ENCODE measurements around the gene ANKRD52. TPM values are rescaled to one million over a fixed set of nuclear protein-coding genes. Genes with fewer than 3 reads are reported as not detected.

The ANKRD52 gene
- total and polyA plus RNA-seq, 2 of the 8 experiments (the other 6 are each of a cell fraction or from before 2014, with no cell fraction given), result 14.0 to 36.3 TPM

- Histone ChIP-seq H3K4ac (replicated peaks; ENCODE audit: insufficient read length, low read depth, low read length) (no peak overlapping the region), H2BK12ac (ENCODE audit: low read depth, low read length) (no peak overlapping the region), H2BK15ac (ENCODE audit: low read length) (no peak overlapping the region), H3K18ac (ENCODE audit: extremely low read depth, low read length) (no peak overlapping the region), H3K9ac (replicated peaks in 1 of 4; ENCODE audit: extremely low read depth in 1 of 4, low read depth in 3 of 4, low read length in 3 of 4) (no peak overlapping the region), H4K8ac (ENCODE audit: extremely low read depth, insufficient read depth, low read length) (no peak overlapping the region), H2BK5ac (ENCODE audit: low read depth, low read length) (no peak overlapping the region), H2BK120ac (replicated peaks; ENCODE audit: low read depth, low read length) (no peak overlapping the region), H4K5ac (ENCODE audit: insufficient read length, low read depth, low read length) (no peak overlapping the region), H3K4me1 (replicated peaks in 1 of 4; ENCODE audit: control insufficient read depth in 3 of 4, insufficient read depth in 4 of 4, low read length in 3 of 4) (no peaks in the 10 kb centered on the region), H3K23ac (ENCODE audit: insufficient read length) (no peak overlapping the region), H2AK5ac (ENCODE audit: low read depth, low read length) (no peak overlapping the region), H2AFZ (ENCODE audit: low read length) (no peak overlapping the region), H3K36me3 (ENCODE audit: control insufficient read depth in 2 of 4, insufficient read depth in 4 of 4, low read length in 3 of 4) (peaks cover 4 to 26% (median 7%) of the 10 kb centered on the region in 4 experiments; a peak in 6 of 8 replicates), H4K20me1 (replicated peaks in 1 of 2; ENCODE audit: control insufficient read depth in 1 of 2, insufficient read depth in 2 of 2, low read length in 2 of 2) (peaks cover 0 to 7% of the 10 kb centered on the region in 2 experiments), H3K4me3 (ENCODE audit: extremely low read depth in 1 of 4, insufficient read depth in 2 of 4, low read depth in 3 of 4, low read length in 4 of 4) (no peak overlapping the region), H2BK20ac (ENCODE audit: low read length) (no peak overlapping the region), H3K79me2 (ENCODE audit: control insufficient read depth in 1 of 2, insufficient read depth in 2 of 2, low read length in 2 of 2) (peaks cover 12 to 48% of the 10 kb centered on the region in 2 experiments), H3K9me3 (ENCODE audit: insufficient read depth in 2 of 2, low read depth in 1 of 2, low read length in 1 of 2) (no peaks in the 10 kb centered on the region), H3K79me1 (ENCODE audit: low read depth, low read length) (no peaks in the 10 kb centered on the region), H3K56ac (replicated peaks; ENCODE audit: insufficient read length, low read depth, low read length) (no peak overlapping the region), H3K14ac (ENCODE audit: insufficient read length) (no peak overlapping the region), H3K4me2 (ENCODE audit: insufficient read depth in 1 of 2, low read depth in 2 of 2, low read length in 2 of 2) (no peak overlapping the region), H3K27me3 (replicated peaks in 1 of 4; ENCODE audit: control insufficient read depth in 3 of 4, extremely low read depth in 1 of 4, insufficient read depth in 3 of 4, low read length in 3 of 4) (no peaks in the 10 kb centered on the region), H3K23me2 (ENCODE audit: low read depth, low read length) (no peaks in the 10 kb centered on the region), H3K27ac (ENCODE audit: low read depth, low read length) (no peak overlapping the region), H4K91ac (replicated peaks; ENCODE audit: insufficient read length, low read length) (no peak overlapping the region)
- no peak for DNase-seq (ENCODE audit: low read depth in 1 of 2, low spot score in 2 of 2)
- POLR2A ChIA-PET (ENCODE audit: partially characterized antibody), result interaction anchor here (0.6 to 2.2 kb wide), 6 partner anchors 10 to 180 kb away, joined by 3 to 8 read pairs (median 4); no protein-coding TSS in a partner anchor
- no peak for FAIRE-seq
- WGBS, 2 experiments (ENCODE audit: extremely low coverage in 1 of 2, insufficient coverage in 1 of 2, insufficient read length in 1 of 2, insufficient replicate concordance in 2 of 2, low coverage in 1 of 2, low lambda C conversion rate in 2 of 2, missing lambda C conversion rate in 1 of 2), result 96% methylated on average over 5 of the region's 5 CpGs; no CpG with 5 or more reads in 1 of the 2 experiments
- CTCF ChIA-PET (ENCODE audit: partially characterized antibody), result interaction anchor here (1.2 to 1.7 kb wide), 4 partner anchors 8 to 28 kb away, joined by 3 to 5 read pairs (median 4); no protein-coding TSS in a partner anchor
- no peak for TF ChIP-seq TBP (IDR thresholded peaks at IDR 0.05; ENCODE audit: low read depth, low read length)
- TF ChIP-seq ATF3 (IDR thresholded peaks at IDR 0.05; ENCODE audit: insufficient read depth, low read depth, low read length), result no peak
- no peak for TF ChIP-seq CTBP2 (IDR thresholded peaks at IDR 0.05; ENCODE audit: borderline replicate concordance, insufficient read depth, insufficient read length, low read length)
- TF ChIP-seq TAF1 (IDR thresholded peaks at IDR 0.05; ENCODE audit: low read depth, low read length), result no peak
- no peak for TF ChIP-seq HDAC6 (IDR thresholded peaks at IDR 0.05; ENCODE audit: low read depth, low read length)
- TF ChIP-seq CTCF (IDR thresholded peaks at IDR 0.05; ENCODE audit: control extremely low read depth in 1 of 3, insufficient read depth in 1 of 3, low read depth in 1 of 3, low read length in 3 of 3), result no peak
- no peak for TF ChIP-seq TEAD4 (IDR thresholded peaks at IDR 0.05; ENCODE audit: low read depth, low read length)
- TF ChIP-seq BACH1 (IDR thresholded peaks at IDR 0.05; ENCODE audit: low read length), result no peak
- no peak for TF ChIP-seq CHD1 (IDR thresholded peaks at IDR 0.05; ENCODE audit: low read depth, low read length)
- TF ChIP-seq RXRA (IDR thresholded peaks at IDR 0.05; ENCODE audit: insufficient read depth, low read depth, low read length), result no peak
- TF ChIP-seq NRF1 (IDR thresholded peaks at IDR 0.05; ENCODE audit: low read depth, low read length), result no peak
These were observed 35.6 kb upstream of the ANKRD52 start for GRCh38 chr12:56293795-56294194.

Data from H1 (cell line).